Measurements from ENCODE around the gene DNAH17.

DNAH17 gene

GRCh38 chr17:78602246-78602645 lies 25.1 kb upstream of the DNAH17 start:
- DNase-seq (ENCODE audit: low read depth) = no peak

GRCh38 chr17:78601577-78602190 lies 24.5 kb upstream of the DNAH17 start:
- DNase-seq (ENCODE audit: low read depth) = no peak

DNA sequence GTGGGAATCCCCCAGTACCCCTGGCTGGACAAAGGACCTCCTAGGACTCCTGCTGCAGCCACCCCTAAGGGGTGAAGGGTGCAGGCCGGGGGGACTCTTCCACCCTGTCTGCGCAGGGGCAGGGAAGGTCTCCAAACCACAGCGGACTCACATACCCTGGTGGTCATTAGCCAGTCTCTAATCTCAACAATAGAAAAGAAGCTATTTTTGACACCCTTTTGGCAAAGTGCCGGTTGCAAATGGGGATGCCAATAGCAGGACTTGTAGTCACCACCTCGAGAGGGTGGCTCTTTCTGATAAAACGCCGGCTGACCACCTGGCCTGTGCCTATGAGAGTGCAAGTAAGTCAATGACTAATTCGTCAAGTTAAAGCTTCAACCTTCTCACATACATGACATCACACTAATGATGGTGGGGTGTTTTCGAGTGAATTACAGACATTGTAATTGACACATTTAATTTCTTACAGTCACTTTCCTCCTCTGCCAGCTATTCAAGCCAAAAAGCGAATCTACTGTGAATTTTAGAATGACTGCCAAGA lies 23.1 kb upstream of the DNAH17 start:
- no peak for DNase-seq (ENCODE audit: low read depth)

- no peak for DNase-seq (ENCODE audit: low read depth)
These were observed 22.2 kb upstream of the DNAH17 start for GRCh38 chr17:78599419-78599818.

- DNase-seq (ENCODE audit: low read depth) = no peak
These were observed 20.8 kb upstream of the DNAH17 start for GRCh38 chr17:78598013-78598471.

DNA sequence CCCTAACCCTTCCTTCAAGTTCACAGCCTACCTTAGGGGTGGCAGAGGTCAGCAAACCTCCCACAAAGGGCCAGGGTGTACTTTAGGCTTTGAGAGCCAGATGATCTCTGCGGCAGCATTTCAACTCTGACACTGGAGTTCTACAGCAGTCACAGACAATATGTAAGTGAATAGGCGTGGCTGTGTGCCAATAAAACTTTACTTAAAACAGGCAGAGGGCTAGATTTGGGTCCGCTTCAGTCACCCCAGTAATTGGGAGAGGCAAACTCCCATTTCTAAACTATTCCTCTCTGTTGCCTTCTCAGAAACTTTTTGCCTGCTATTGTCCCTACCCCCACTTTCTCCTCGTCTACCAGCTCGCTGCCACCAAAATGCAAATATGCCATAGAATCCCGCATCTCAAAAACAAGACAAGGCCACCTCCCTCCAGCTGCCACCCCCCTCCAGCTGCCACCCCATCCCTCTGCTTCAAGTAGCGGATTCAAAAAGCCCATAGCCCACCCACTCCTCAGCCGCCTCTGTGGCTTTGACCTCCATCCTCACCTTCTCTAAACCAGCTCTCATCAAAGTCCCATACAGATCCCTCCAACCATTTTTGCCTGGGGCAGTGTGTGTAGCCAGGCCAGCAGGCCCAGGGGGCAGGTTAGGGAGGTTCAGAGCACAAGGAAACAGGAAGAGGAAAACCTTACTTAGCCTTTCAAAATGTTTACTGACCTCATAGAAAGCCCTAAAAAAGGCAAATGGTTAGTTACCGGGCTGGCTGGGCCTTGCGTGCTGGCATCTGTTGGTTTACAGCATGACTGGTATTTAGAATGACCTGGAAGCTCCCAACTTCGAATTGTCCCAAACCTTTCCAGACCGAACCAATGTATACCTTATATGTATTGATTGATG lies 19.9 kb upstream of the DNAH17 start:
- no peak for DNase-seq (ENCODE audit: low read depth)

DNA sequence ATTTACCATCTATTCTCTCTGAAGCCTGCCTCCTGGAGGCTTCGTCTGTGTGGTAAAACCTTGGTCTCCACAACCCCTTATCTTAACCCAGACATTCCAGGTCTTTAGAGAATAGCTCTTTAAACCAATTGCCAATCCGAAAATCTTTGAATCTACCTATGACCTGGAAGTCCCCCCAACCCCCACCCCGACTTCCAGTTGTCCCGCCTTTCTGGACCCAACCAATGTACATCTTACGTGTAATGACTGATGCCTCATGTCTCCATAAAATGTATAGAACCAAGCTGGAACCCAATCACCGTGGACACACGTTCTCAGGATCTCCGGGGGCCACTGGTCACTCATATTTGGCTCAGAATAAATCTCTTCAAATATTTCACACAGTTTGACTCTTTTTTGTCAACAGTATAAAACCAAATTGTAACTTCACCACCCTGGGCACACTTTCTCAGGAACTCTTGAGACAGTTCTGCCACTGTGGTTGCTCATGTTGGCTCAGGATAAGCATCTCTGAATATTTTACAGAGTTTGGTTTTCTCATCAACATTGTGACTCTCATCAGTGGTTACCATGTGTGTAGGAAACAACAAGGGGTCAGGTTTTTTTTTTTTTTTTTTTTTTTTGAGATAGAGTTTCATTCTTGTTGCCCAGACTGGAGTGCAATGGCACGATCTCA lies 18.1 kb upstream of the DNAH17 start:
- no peak for DNase-seq (ENCODE audit: low read depth)

DNA sequence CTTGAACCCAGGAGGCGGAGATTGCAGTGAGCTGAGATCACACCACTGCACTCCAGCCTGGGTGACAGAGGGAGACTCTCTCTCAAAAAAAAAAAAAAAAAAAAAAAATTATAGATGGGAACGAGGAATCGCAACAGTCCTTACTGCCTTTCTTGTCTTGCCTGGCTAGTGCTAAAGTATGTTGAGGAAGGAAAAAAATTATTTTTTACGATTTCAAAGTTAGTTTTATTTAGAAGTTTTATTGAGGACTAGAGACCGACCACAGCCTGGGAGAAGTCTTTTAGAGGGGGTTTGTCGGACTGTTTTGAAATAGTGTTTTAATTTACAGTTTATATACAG lies 15.8 kb upstream of the DNAH17 start:
- no peak for DNase-seq (ENCODE audit: low read depth)

DNA sequence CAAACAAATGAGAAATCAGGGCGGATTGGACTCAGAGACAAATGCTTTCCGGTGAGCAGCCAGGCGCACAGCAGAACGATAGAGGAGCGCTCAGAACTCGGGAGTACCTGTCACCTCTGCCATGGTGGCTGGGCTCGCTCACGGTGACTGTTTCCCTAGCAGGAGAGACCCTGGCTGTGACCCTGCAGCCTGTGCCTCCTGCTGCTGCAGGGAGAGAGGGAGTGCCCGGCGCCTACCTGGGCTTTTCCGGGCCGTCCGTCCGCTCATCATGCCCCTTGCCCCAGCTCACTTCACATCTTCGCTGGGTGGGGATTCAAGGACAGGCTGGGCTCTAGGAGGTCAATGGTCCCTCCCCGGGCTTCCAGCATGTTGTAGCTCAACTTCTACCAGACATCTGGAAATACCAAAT lies 14.1 kb upstream of the DNAH17 start:
- DNase-seq (ENCODE audit: low read depth) = no peak

DNA sequence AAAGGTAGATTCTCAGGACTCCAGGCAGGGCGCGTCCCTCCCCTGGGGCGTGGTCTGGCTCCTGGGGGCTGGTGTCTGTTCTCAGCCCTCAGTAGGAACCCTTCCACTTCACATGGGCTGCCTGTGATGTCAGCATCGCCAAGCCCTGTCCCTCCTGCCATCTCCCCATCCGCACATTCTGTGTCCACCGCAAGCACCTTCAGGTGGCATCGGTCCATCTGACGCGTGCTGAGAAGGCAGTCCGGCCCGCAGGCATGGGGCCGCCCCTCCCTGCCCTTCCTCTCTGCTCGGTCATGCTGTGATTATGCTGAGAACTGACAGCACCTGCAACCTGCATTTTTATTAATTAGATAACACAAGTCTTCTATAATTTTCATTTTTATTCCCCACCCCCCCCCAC lies 12.7 kb upstream of the DNAH17 start:
- DNase-seq (ENCODE audit: low read depth) = no peak

GRCh38 chr17:78589031-78589675 lies 12.0 kb upstream of the DNAH17 start:
- DNase-seq (ENCODE audit: low read depth) = no peak

DNA sequence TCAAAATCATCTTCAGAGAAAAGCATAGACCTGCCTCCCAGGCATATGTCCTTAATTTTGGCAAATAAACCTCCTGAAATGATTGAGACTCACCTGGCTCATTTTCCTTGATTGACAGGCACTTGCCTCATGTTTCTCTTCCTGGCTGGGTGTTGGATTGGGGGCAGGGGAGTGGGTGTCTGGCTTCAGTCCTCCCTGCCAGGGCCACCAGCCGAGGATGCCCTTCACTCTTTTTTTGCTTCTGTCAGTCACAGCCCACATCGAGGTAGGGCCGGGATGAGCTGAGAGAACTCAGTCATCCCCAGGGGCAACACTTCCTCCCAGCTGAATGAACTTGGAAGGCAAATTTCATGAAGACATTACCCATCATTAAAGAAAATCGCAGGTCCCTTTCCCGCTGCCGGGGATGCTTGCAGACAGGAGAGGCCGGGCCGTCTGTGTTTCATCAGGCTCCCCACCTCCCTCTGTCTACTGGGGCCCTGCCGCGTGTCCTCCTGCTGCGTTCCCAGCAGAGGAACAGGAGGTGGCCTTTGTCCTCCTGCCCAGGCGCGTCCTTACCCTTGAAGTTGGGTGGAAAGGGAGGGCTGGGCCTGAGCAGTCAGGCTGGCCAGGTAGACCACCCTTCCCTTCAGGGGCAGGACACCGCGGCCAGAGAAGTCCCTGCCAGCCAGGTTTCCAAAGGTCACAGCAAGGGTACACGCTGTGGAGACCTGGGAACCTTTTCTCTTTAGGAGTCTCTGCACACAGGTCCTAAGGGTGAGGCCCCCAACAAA lies 11.2 kb upstream of the DNAH17 start:
- no peak for DNase-seq (ENCODE audit: low read depth)

DNA sequence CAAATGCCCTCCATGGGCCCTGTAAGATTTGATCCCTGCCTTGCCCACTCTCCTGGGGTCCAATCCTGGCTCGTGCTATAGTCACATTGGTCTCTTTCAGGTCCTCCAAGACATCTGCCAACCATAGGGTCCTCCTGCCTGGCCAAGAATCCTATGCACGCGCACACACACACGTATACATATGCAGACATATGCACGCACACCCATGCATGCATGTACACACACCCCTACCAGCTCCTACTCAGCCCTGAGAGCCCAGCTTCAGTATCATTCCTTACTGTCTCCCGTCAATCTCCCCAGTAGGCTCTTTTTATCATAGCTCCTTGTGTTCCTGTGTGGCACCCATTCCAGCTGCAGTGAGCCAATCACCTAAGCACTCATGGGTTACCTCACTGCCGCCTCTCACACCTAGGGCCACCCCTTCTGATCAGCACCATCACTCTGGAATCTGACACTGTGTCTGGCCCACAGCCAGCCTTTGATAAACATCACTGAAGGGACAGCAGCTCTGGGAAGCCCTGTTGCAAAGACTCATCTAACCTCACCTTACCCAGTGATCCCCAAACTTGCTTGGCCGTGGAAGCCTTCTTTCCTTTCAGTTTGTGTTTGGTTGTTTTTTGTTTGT lies 7.9 kb upstream of the DNAH17 start:
- DNase-seq (ENCODE audit: low read depth) = no peak

DNA sequence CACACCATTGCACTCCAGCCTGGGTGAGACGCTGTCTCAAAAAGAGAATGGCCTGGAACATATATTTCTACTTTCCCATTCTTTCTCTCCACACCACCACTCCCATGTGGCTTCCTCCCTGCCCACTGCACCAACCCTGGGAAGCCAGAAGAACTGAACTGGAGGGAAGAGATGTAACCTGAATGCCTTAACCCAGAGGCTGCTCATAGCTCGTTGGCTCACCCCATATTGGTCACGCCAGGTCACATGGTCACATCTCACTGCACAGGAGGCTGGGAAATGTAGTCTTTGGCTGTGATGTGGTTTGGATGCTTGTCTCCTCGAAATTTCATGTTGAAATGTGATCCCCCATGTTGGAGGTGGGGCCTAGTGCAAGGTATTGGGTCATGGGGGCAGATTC lies 5.9 kb upstream of the DNAH17 start:
- DNase-seq (ENCODE audit: low read depth) = no peak

DNA sequence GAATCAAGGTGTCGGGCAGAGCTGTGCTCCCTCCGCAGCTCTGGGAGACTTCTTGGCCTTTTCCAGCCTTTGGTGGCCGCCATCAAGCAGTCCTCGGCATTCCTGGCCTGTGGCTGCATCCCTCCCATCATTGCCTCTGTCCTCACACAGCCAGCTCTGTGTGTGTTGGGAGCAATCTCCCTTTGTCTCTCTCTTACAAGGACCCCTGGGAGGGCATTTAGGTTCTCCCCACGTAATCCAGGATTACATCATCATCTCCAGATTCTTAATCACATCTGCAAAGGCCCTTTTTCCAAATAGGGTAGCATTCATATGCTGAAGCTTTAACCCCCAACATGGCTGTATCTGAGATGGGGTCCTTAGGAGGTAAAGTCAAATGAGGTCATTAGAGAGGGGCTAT lies 4.1 kb upstream of the DNAH17 start:
- DNase-seq (ENCODE audit: low read depth) = no peak

GRCh38 chr17:78580277-78580804 lies 3.1 kb upstream of the DNAH17 start:
- DNase-seq (ENCODE audit: low read depth) = no peak

- DNase-seq (ENCODE audit: low read depth) = no peak
These were observed 645 bp downstream of the DNAH17 start for GRCh38 chr17:78576389-78577112.

DNA sequence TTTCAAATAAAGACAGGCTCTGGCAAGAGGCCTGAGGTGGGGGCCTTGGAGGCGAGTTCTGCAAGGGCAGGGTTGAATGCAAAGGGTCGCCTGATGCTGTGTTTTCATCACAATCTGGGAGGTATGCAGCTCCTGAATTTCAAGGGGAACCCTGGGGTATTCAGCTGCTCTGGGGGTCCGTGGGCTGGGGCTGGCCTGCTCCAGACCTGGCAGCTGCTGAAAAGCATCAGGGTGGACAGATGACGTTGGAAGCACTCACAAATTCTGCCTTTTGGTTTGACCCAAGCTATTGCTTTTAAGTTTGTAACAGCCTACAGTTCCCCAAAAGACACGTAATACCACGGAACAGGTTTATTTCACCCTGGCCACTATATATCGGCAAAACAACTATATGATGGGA lies 1.3 kb downstream of the DNAH17 start:
- no peak for DNase-seq (ENCODE audit: low read depth)

GRCh38 chr17:78575340-78575739 lies 1.9 kb downstream of the DNAH17 start:
- no peak for DNase-seq (ENCODE audit: low read depth)

DNA sequence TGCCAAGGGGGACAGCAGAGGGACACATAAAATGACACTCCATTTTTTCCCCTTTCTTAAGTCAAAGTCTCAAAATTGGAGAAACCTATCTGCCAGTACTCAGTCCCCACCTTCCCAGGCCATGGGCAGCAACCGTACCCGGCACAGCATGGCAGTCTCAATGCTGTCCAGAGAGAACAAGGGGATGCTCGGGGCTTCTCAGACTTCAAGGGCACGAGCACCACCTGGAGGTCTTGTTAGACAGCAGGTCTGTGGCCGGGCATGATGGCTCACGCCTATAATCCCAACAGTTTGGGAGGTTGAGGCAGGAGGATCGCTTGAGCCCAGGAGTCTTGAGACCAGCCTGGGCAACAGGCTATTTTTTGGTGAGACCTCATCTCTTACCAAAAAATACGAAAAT lies 3.2 kb downstream of the DNAH17 start:
- no peak for DNase-seq (ENCODE audit: low read depth)

Data from activated T-helper 9 cell treated with anti-CD3 and anti-CD28 coated beads, Interleukin-2, amount 50 U/mL, for 16 hours (primary cell).